Measurements from ENCODE around the gene MACROD1.
A peak's percentile ranks its signal among the peaks of the same experiment; 100 is the strongest.

The MACROD1 gene

GRCh38 chr11:64000740-64001483 is 165.0 kb downstream of the MACROD1 start:
- DNase-seq (ENCODE audit: low read depth): no peak
- no peak for TF ChIP-seq CTCF (IDR thresholded peaks at IDR 0.05; ENCODE audit: low read depth, low read length, missing control alignments)
- in situ Hi-C loops (cut with HindIII; ENCODE audit: low sequenced_read_pairs): loop anchor here (5.0 to 10.0 kb wide), 3 partner anchors 74 to 161 kb away; no protein-coding TSS in a partner anchor

GRCh38 chr11:64000026-64000739 is 165.7 kb downstream of the MACROD1 start:
- in situ Hi-C loops (cut with HindIII; ENCODE audit: low sequenced_read_pairs): loop anchor here (5.0 to 10.0 kb wide), 3 partner anchors 75 to 162 kb away; no protein-coding TSS in a partner anchor
- DNase-seq (ENCODE audit: low read depth): peak; percentile 23
- peak; percentile 52 for TF ChIP-seq CTCF (IDR thresholded peaks at IDR 0.05; ENCODE audit: low read depth, low read length, missing control alignments)
- H3K4me3 ChIP-seq (ENCODE audit: low read depth, low read length): peak overlapping the region; percentile 26

More at GRCh38 chr11:64000740-64001483, 165.0 kb downstream of the MACROD1 start:
- H3K4me3 ChIP-seq (ENCODE audit: low read depth, low read length): peak overlapping the region; percentile 26

- in situ Hi-C loops (cut with HindIII; ENCODE audit: low sequenced_read_pairs): loop anchor here (5.0 to 10.0 kb wide), 3 partner anchors 75 to 163 kb away; no protein-coding TSS in a partner anchor
- DNase-seq (ENCODE audit: low read depth): no peak
- peak overlapping the region; percentile 12 for H3K4me3 ChIP-seq (ENCODE audit: low read depth, low read length)
- no peak for TF ChIP-seq CTCF (IDR thresholded peaks at IDR 0.05; ENCODE audit: low read depth, low read length, missing control alignments)
These were observed 166.4 kb downstream of the MACROD1 start for GRCh38 chr11:63999349-64000025.

GRCh38 chr11:63998558-63999348 is 167.2 kb downstream of the MACROD1 start:
- DNase-seq (ENCODE audit: low read depth): no peak
- in situ Hi-C loops (cut with HindIII; ENCODE audit: low sequenced_read_pairs): no loop called here
- H3K4me3 ChIP-seq (ENCODE audit: low read depth, low read length): no peak overlapping the region
- no peak for TF ChIP-seq CTCF (IDR thresholded peaks at IDR 0.05; ENCODE audit: low read depth, low read length, missing control alignments)

GRCh38 chr11:63997801-63998337 is 168.0 kb downstream of the MACROD1 start:
- H3K4me3 ChIP-seq (ENCODE audit: low read depth, low read length): no peak overlapping the region
- no peak for TF ChIP-seq CTCF (IDR thresholded peaks at IDR 0.05; ENCODE audit: low read depth, low read length, missing control alignments)
- in situ Hi-C loops (cut with HindIII; ENCODE audit: low sequenced_read_pairs): no loop called here

More at GRCh38 chr11:63997801-63998337, 168.0 kb downstream of the MACROD1 start:
- DNase-seq (ENCODE audit: low read depth): no peak
